GM12892 (cell line): Measurements from ENCODE around the gene CYP46A1.

Experiments used
- DNase-seq: peaks from one replicate; pipeline ENCODE4 v3.0.0; 2011; ENCODE audit not compliant: insufficient read length
- FAIRE-seq: peaks from 2 replicates; lab custom pipeline; 2011; peaks lifted over from hg19 to GRCh38; lab: Jason Lieb, UNC
- POLR2A ChIP-seq: IDR thresholded peaks from 2 replicates; pipeline ENCODE4 v1.6.1; 2011; ENCODE audit warnings: low read depth, low read length, control low read depth
- POLR2AphosphoS5 ChIP-seq: IDR thresholded peaks from 2 replicates; pipeline ENCODE4 v1.6.1; 2011; ENCODE audit warnings: low read depth, low read length, control low read depth
- TAF1 ChIP-seq: IDR thresholded peaks from 2 replicates; pipeline ENCODE4 v1.6.1; 2011; ENCODE audit warnings: low read depth, mild to moderate bottlenecking, control low read depth, low read length, borderline replicate concordance

Gene CYP46A1

GRCh38 chr14:99686557-99687283 is 2.6 kb downstream of the CYP46A1 start:
- FAIRE-seq (no peak), DNase-seq (no peak)
- TF ChIP-seq POLR2AphosphoS5 (no peak), POLR2A (no peak), TAF1 (no peak)

GRCh38 chr14:99687284-99688209 is 3.4 kb downstream of the CYP46A1 start:
- no peak for DNase-seq
- TF ChIP-seq TAF1 = no peak
- no peak for TF ChIP-seq POLR2AphosphoS5
- no peak for TF ChIP-seq POLR2A
- no peak for FAIRE-seq

GRCh38 chr14:99688210-99688581 is 4.1 kb downstream of the CYP46A1 start:
- TF ChIP-seq POLR2AphosphoS5 (no peak), TAF1 (no peak), POLR2A (no peak)
- DNase-seq = no peak
- FAIRE-seq = no peak

DNA sequence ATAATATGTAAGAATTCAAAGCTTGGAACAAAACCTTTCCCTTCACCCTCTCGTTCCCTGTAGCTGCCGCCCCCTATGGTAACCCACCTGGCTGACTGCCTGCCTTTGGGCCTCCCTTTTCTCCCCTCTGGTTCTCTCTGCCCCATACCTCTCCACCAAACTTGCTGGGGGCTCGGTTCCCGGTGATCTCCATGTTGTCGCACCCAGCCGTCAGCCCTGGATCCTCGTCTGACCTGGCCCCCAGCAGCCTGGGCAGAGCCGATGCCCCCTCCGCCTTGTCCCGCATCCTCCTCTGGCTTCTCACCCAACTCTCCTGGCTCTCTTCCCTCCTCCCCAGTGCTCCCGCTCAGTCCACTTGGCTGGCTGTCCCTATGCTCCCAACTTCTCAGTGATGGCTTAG is 4.5 kb downstream of the CYP46A1 start:
- TF ChIP-seq POLR2A (no peak), TAF1 (no peak), POLR2AphosphoS5 (no peak)
- FAIRE-seq = no peak

DNA sequence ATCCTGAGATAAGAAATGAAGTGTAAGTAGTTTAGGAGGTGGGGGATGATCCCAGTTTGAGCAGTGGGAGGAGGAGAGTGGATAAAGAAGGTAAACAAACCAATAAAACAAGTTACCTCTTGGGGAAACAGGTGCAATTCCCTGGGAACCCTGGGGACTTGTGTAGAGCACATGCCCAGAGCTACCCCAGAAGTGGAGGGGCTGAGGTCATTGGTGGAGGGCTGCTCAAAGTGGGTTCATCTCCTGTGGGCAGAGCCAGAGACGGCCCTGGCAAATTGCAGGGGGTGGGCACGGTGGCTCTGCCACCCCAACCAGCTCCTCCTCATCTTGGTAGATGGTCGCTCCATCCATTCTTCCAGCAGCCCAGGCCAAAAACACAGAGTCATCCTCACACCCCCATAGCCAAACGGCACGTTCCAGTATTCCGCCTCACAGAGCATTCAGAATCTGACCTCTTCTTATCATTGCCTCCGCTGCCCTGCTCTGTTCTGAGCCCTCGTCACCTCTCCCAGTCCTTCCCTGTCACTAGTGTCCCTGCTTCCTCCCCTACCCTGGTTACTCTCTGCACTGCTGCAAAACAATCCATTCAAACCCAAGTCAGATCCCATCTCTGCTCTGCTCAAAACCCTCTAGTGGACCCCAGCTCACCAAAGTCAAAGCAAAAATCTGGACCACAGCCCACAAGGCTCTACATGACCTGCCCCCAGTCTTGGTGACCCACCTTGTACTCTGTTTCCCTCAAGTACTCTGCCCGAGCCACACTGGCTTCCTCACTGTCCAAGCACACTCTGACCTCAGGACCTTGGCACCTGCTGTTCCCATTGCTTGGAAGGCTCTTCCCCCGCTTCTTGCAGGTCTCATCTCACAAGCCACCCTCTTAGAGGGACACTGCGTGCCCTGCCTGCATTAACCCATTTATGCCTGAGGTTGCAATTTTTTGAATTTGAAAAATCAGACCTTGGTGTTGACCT is 5.5 kb downstream of the CYP46A1 start:
- TF ChIP-seq POLR2A = no peak
- TF ChIP-seq POLR2AphosphoS5 = no peak
- no peak for TF ChIP-seq TAF1
- DNase-seq (no peak), FAIRE-seq (no peak)

More for the DNA sequence above, 4.5 kb downstream of the CYP46A1 start:
- DNase-seq = no peak

- no peak for DNase-seq
- TF ChIP-seq POLR2A (no peak), POLR2AphosphoS5 (no peak), TAF1 (no peak)
- FAIRE-seq = no peak
Measured at GRCh38 chr14:99690636-99691035, 6.5 kb downstream of the CYP46A1 start.

DNA sequence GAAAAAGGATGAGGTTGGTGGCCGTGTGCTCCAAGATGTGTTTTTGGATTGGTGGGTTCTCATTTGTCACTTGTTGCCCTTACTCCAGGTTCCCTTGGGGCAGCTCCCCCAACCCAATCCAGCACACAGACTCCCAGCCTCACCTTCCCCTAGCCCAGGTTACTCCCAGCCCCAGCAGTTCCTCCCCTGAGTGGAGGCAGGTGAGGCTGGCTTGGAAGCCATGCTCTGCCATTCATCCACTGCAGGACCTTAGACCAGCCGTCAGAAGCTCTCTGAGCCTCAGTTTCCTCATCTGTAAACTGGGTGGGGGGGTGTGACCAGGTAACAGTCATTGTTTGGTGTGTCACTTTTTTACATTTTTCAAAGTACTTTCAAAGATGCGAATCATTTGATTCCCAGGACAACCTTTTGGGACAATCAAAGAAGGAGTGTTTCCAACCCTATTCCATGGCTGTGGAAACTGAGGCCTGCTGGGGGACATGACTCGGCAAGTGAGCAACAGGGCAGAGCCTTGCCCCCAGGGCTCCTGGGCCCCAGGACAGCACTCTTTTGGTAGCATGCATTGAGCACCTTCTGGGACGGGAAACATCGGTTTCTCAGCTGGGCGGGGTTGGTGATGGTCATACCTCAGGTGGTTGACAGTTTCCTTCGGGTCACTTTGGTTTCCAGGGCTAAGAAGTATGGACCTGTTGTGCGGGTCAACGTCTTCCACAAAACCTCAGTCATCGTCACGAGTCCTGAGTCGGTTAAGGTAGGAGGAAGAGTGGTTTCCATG is 7.2 kb downstream of the CYP46A1 start:
- TF ChIP-seq POLR2A (no peak), TAF1 (no peak), POLR2AphosphoS5 (no peak)
- FAIRE-seq (no peak), DNase-seq (no peak)

DNA sequence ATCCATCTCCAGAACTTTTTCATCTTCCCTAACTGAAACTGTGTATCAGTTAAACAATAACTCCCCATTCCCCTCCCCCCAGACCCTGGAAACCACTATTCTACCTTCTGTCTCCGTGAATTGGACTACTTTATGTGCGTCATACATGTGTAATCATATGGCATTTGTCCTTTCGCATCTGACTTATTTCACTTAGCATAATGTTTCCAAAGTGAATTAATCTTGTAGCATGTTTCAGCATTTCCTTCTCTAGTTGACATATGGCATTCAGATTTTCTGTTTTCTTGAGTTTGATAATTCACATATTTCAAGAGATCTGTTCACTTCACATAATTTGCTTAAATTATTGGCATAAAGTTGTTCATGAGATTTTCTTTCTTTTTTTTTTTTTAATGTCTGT is 9.8 kb downstream of the CYP46A1 start:
- no peak for TF ChIP-seq TAF1
- TF ChIP-seq POLR2A = no peak
- no peak for TF ChIP-seq POLR2AphosphoS5
- no peak for DNase-seq
- FAIRE-seq = no peak

DNA sequence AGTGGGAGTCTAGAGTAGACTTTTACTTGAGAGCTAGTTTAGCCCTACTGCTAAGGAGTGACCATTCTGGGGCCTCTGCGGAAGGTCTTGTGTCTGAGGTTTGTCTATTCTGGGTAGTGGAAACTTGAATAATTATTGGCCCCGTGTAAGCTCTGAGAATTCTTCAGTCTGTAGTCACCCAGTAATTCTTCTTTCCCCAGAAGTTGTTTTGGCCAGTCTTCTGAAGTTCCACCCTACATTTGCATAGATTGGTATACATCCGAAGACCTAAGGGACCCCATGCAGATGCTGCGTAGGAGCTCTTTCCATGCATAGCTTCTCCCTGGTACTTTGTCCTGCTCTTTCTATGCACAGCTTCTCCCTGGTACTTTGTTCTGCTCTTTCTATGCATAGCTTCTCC is 12.8 kb downstream of the CYP46A1 start:
- DNase-seq = no peak

GRCh38 chr14:99698236-99698635 is 14.1 kb downstream of the CYP46A1 start:
- no peak for TF ChIP-seq POLR2AphosphoS5
- no peak for TF ChIP-seq POLR2A
- no peak for TF ChIP-seq TAF1
- no peak for DNase-seq

More for the DNA sequence above, 12.8 kb downstream of the CYP46A1 start:
- TF ChIP-seq POLR2AphosphoS5 (no peak), POLR2A (no peak), TAF1 (no peak)
- no peak for FAIRE-seq

DNA sequence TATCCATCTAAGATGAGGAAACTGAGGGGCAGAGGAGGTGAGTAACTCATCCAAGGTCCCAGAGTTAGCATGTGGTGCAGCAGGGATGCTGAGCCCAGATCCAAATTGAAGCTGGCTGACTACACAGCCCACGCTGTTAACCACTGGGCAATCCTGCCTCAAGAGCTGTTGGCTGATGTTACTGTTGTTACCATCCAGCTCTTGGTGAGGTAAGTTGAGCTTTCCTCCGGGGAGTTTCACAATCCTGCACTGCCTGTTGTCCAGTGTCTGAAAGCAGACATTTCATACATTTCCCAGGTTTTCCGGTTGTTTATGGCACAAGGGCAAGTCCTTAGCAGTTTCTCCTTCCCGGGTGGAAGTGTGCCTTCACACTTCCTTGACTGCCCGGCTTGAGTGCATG is 14.5 kb downstream of the CYP46A1 start:
- no peak for FAIRE-seq
- TF ChIP-seq TAF1 = no peak
- TF ChIP-seq POLR2A = no peak
- no peak for TF ChIP-seq POLR2AphosphoS5
- no peak for DNase-seq

More at GRCh38 chr14:99698236-99698635, 14.1 kb downstream of the CYP46A1 start:
- no peak for FAIRE-seq
